GM21381 (cell line): ENCODE results near the gene LRCH2.

ENCODE experiments used
- ATAC-seq: cut with Tn5 transposase; IDR thresholded peaks from one replicate; pipeline ENCODE4 v1.9.1; 2021; ENCODE audit warnings: mild to moderate bottlenecking, moderate library complexity; ENCODE audit not compliant: unreplicated experiment

The LRCH2 gene

DNA sequence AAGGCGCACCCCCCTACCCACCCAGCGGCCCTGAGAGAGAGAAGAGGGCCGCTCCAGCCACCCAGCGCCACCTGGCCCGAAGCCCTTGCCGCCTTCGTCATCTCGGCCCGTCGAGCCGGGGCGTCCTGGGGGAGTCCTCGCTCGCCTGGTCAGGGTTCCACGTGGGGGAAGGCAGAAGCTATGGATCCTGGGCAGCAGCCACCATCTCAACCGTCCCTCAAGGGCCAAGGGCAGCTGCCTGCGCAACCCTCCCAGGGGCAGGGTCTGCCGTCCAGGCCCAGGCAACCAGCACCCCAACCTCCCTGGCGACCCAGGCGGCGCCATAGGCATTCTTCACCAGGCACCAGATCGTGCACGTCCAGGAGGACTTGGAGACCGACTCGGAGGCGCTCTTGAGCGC is 165.0 kb downstream of the LRCH2 start:
- no peak for ATAC-seq

DNA sequence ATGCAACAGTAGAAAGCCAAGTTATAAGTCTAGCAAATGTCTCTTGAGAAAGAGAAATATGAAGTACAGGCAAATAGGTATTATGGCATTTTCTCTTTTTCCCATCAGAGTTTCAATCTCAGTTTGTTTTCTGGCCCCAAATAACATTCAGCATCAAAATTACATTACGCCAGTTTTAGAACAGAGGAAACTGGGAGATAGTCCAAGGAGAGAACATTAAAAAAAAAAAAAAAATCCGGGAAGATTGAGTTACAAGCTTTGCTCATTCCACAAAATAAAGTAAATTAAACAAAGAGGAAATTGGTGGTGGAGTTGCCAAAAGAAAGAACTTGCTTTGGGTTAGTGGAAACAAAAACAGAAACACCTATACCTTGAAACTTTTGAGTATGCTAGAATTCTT is 166.1 kb downstream of the LRCH2 start:
- no peak for ATAC-seq

DNA sequence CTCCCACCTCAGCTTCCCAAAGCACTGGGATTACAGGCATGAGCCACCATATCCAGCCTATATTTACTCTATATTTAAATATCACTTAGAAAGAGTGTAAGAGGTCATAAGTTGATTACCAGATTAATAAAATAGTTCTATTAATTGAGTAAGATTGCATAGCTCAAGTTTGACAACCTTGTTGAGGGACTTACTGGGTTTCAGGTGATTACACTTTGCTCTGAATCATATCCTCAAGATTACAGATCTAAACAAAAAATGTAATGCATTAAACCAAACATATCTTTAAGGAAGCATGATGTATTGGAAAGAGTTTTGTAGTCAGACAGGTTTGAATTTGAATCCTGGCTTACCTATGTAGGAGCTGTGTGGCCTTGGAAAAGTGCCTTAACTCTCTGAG is 168.6 kb downstream of the LRCH2 start:
- no peak for ATAC-seq
